ENCODE data around the gene CNTNAP4. TPM values are rescaled to one million over a fixed set of nuclear protein-coding genes. Genes with fewer than 3 reads are reported as not detected.

The CNTNAP4 gene
- total and polyA plus RNA-seq, 2 of the 13 experiments (the other 11 are each of a cell fraction or from before 2014, with no cell fraction given), result not detected

DNA sequence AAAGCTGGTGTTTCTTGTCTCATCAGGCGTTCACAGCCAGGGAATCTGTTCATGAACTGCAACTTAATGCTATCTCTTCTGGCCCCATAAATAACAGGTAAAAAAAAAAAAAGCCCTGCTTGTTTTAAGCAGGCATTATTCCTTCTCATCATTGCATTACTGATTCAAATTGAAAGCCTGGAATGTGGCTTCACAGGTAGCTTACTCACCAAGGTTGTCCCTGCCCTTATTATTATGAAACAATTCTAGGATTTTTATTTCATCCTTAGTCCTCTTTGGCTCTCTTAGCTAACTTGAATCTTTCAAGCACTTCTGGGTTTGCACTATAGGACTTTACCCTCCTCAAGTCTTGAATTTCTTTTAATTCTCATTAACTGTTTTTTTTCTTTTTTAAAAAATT, 113.3 kb downstream of the CNTNAP4 start (continued):
- TF ChIP-seq ZFP36 (IDR thresholded peaks at IDR 0.05; ENCODE audit: borderline replicate concordance, low read depth, low read length, partially characterized antibody) (no peak), PHF5A (CRISPR knock-in tag; IDR thresholded peaks at IDR 0.05; ENCODE audit: low read depth, unreplicated experiment) (no peak), ZC3H13 (CRISPR knock-in tag; IDR thresholded peaks at IDR 0.05) (no peak)
- TF ChIP-seq, protein P1, sequence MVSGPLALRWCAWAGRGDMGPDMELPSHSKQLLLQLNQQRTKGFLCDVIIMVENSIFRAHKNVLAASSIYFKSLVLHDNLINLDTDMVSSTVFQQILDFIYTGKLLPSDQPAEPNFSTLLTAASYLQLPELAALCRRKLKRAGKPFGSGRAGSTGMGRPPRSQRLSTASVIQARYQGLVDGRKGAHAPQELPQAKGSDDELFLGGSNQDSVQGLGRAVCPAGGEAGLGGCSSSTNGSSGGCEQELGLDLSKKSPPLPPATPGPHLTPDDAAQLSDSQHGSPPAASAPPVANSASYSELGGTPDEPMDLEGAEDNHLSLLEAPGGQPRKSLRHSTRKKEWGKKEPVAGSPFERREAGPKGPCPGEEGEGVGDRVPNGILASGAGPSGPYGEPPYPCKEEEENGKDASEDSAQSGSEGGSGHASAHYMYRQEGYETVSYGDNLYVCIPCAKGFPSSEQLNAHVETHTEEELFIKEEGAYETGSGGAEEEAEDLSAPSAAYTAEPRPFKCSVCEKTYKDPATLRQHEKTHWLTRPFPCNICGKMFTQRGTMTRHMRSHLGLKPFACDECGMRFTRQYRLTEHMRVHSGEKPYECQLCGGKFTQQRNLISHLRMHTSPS (CRISPR knock-in tag; IDR thresholded peaks at IDR 0.05; ENCODE audit: low read depth), result no peak

DNA sequence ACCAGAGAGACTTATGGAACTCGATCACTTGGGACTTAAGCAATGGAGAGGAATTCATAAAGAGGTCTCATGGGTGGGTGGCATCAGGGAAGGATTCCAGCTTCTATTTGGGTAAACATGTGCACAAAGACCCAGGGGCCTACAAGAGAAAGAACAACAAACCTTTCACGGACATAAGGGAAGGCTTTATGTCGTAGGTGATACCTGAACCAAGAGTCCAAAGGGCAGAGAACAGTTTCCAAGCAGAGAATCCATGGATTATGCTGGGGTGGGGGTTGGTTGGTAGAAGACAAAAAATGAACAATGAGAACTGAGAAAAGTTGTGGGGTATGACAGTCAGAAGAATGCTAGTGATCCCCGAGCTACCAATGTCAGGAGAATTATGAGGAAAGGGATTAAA, 119.8 kb downstream of the CNTNAP4 start:
- H3K4me2 ChIP-seq (ENCODE audit: low read depth, low read length), result peak overlapping the region; percentile 43
- WGBS (ENCODE audit: low lambda C conversion rate), result under 1% methylated on average over 4 of the region's 4 CpGs
- H3K4me3 ChIP-seq (replicated peaks in 1 of 3; ENCODE audit: insufficient read depth in 1 of 3, low read depth in 2 of 3, low read length in 3 of 3), result no peak overlapping the region
- ATAC-seq (peak; percentile 61), DNase-seq (ENCODE audit: low spot score) (peak; percentile 60), FAIRE-seq (no peak)
- H3K4me1 ChIP-seq (ENCODE audit: insufficient read depth, low read length), result peaks cover 17% of the 10 kb centered on the region
- CTCF ChIA-PET (ENCODE audit: low intra/inter-chr PET ratio, low total read pairs), result no interaction called here
- no peak overlapping the region for H3K9ac ChIP-seq (ENCODE audit: insufficient read depth, low read depth, low read length)
- H2AFZ ChIP-seq (ENCODE audit: low read length), result no peak overlapping the region
- BruUV-seq (replicated peaks), result no TSS peak
- H3K27me3 ChIP-seq (ENCODE audit: control insufficient read depth in 1 of 2, insufficient read depth in 2 of 2, low read length in 2 of 2), result no peaks in the 10 kb centered on the region
- POLR2A ChIA-PET, result no interaction called here
- no peaks in the 10 kb centered on the region for H3K9me3 ChIP-seq (ENCODE audit: low read length)
- H3K79me2 ChIP-seq (ENCODE audit: insufficient read depth, low read length), result no peaks in the 10 kb centered on the region
- no peaks in the 10 kb centered on the region for H4K20me1 ChIP-seq (ENCODE audit: insufficient read depth, low read length)
- intact Hi-C loops (cut with micrococcal nuclease; ENCODE audit: unreplicated experiment) (no loop called here), in situ Hi-C loops (cut with HindIII; ENCODE audit: extremely low pct_ligation_motif_present, low pct_unique_long_range_greater_than_20kb) (no loop called here)
- H3K27ac ChIP-seq (ENCODE audit: extremely low read length, insufficient read depth, low read length), result no peak overlapping the region
- H3K36me3 ChIP-seq (replicated peaks in 1 of 2; ENCODE audit: control insufficient read depth in 1 of 2, insufficient read depth in 2 of 2, low read length in 2 of 2), result no peaks in the 10 kb centered on the region
- TF ChIP-seq DNMT1 (CRISPR knock-in tag; IDR thresholded peaks at IDR 0.05) (no peak), HMG20A (CRISPR knock-in tag; IDR thresholded peaks at IDR 0.05; ENCODE audit: borderline replicate concordance) (0 out of 2 replicates have a peak, but pooled peaks have one; percentile 57), DMAP1 (CRISPR knock-in tag; IDR thresholded peaks at IDR 0.05) (no peak), ZNF766 (CRISPR knock-in tag; IDR thresholded peaks at IDR 0.05; ENCODE audit: borderline replicate concordance) (no peak), ASH2L (IDR thresholded peaks at IDR 0.05; ENCODE audit: insufficient read length, low read depth, low read length) (peak; percentile 55)
- TF ChIP-seq, protein P2, sequence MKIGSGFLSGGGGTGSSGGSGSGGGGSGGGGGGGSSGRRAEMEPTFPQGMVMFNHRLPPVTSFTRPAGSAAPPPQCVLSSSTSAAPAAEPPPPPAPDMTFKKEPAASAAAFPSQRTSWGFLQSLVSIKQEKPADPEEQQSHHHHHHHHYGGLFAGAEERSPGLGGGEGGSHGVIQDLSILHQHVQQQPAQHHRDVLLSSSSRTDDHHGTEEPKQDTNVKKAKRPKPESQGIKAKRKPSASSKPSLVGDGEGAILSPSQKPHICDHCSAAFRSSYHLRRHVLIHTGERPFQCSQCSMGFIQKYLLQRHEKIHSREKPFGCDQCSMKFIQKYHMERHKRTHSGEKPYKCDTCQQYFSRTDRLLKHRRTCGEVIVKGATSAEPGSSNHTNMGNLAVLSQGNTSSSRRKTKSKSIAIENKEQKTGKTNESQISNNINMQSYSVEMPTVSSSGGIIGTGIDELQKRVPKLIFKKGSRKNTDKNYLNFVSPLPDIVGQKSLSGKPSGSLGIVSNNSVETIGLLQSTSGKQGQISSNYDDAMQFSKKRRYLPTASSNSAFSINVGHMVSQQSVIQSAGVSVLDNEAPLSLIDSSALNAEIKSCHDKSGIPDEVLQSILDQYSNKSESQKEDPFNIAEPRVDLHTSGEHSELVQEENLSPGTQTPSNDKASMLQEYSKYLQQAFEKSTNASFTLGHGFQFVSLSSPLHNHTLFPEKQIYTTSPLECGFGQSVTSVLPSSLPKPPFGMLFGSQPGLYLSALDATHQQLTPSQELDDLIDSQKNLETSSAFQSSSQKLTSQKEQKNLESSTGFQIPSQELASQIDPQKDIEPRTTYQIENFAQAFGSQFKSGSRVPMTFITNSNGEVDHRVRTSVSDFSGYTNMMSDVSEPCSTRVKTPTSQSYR (CRISPR knock-in tag; IDR thresholded peaks at IDR 0.05; ENCODE audit: borderline replicate concordance), result peak; percentile 67; the same call in 1 of the 2 replicates
- TF ChIP-seq, protein P3, sequence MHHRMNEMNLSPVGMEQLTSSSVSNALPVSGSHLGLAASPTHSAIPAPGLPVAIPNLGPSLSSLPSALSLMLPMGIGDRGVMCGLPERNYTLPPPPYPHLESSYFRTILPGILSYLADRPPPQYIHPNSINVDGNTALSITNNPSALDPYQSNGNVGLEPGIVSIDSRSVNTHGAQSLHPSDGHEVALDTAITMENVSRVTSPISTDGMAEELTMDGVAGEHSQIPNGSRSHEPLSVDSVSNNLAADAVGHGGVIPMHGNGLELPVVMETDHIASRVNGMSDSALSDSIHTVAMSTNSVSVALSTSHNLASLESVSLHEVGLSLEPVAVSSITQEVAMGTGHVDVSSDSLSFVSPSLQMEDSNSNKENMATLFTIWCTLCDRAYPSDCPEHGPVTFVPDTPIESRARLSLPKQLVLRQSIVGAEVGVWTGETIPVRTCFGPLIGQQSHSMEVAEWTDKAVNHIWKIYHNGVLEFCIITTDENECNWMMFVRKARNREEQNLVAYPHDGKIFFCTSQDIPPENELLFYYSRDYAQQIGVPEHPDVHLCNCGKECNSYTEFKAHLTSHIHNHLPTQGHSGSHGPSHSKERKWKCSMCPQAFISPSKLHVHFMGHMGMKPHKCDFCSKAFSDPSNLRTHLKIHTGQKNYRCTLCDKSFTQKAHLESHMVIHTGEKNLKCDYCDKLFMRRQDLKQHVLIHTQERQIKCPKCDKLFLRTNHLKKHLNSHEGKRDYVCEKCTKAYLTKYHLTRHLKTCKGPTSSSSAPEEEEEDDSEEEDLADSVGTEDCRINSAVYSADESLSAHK (CRISPR knock-in tag; IDR thresholded peaks at IDR 0.05; ENCODE audit: borderline replicate concordance), result no peak
- TF ChIP-seq, protein P4, sequence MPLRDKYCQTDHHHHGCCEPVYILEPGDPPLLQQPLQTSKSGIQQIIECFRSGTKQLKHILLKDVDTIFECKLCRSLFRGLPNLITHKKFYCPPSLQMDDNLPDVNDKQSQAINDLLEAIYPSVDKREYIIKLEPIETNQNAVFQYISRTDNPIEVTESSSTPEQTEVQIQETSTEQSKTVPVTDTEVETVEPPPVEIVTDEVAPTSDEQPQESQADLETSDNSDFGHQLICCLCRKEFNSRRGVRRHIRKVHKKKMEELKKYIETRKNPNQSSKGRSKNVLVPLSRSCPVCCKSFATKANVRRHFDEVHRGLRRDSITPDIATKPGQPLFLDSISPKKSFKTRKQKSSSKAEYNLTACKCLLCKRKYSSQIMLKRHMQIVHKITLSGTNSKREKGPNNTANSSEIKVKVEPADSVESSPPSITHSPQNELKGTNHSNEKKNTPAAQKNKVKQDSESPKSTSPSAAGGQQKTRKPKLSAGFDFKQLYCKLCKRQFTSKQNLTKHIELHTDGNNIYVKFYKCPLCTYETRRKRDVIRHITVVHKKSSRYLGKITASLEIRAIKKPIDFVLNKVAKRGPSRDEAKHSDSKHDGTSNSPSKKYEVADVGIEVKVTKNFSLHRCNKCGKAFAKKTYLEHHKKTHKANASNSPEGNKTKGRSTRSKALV (CRISPR knock-in tag; IDR thresholded peaks at IDR 0.05), result no peak

Measured in HepG2 (cell line).